Gastrocnemius medialis (tissue), 4 donors: ENCODE measurements around the gene FBXO2. TPM values are rescaled to one million over a fixed set of nuclear protein-coding genes. Genes with fewer than 3 reads are reported as not detected.
"Not testable (repeated sequence)": the region's sequence is repeated elsewhere in the genome, so short reads cannot be mapped to it uniquely, and the experiment has no call there.

Experiments used
- ATAC-seq, 2 donors: fragments of 150-250 bp; one replicate each; pipeline ENCODE4 v1.9.1; 2016
- DNase-seq, 2 donors: peaks; one replicate each; pipeline ENCODE4 v3.0.0-alpha.2; 2019
- H3K27ac ChIP-seq, 4 donors: fragments of 200-600 bp; sonication (generic); 1 replicate in 1 of 4; 2 replicates in 3 of 4; pipeline ENCODE4 v1.5.1; 2016 to 2018; ENCODE audit warnings: mild to moderate bottlenecking in 2 of 4, moderate library complexity in 1 of 4
- H3K27me3 ChIP-seq, 3 donors: fragments of 200-600 bp; sonication (generic) in 2 of 3; 1 replicate in 1 of 3; 2 replicates in 2 of 3; pipeline versions ENCODE4 v1.5.1 to v1.6.0; 2016 to 2019; ENCODE audit warnings: mild to moderate bottlenecking in 1 of 3, moderate library complexity in 1 of 3
- H3K36me3 ChIP-seq, 2 donors: fragments of 200-600 bp; sonication (generic) in 1 of 2; one replicate each; pipeline ENCODE4 v1.5.1; 2017 to 2018
- H3K4me1 ChIP-seq, 2 donors: fragments of 200-600 bp; sonication (generic) in 1 of 2; one replicate each; pipeline ENCODE4 v1.5.1; 2016 to 2017; ENCODE audit warnings: mild to moderate bottlenecking in 2 of 2
- H3K4me3 ChIP-seq, 4 donors: fragments of 200-600 bp; sonication (generic) in 3 of 4; 1 replicate in 1 of 4; 2 replicates in 3 of 4; pipeline ENCODE4 v1.5.1; 2016 to 2019; ENCODE audit warnings: mild to moderate bottlenecking in 2 of 4
- H3K9me3 ChIP-seq, 3 donors: fragments of 200-600 bp; sonication (generic) in 2 of 3; 1 replicate in 1 of 3; 2 replicates in 2 of 3; pipeline ENCODE4 v1.5.1; 2016 to 2019
- POLR2A ChIP-seq, 2 donors: fragments of 450-650 bp; IDR thresholded peaks; one replicate each; pipeline ENCODE4 v1.6.1; 2017; ENCODE audit warnings: antibody characterized with exemption in 2 of 2, mild to moderate bottlenecking in 2 of 2, moderate library complexity in 2 of 2
- in situ Hi-C, 4 donors: fragments of 200-750 bp; cut with MboI; loops; one replicate each; pipeline versions ENCODE4 v1.15.0 to v1.8.0; 2017; ENCODE audit warnings: low sequenced_read_pairs in 4 of 4
- intact Hi-C: fragments of 100-400 bp; cut with DNase I; formaldehyde crosslinking; loops from one replicate; pipeline ENCODE4 v1.15.1; 2023; ENCODE audit warnings: low total_unique reads
- total RNA-seq, 4 donors: library from RNA; depleted of rRNA; stranded (reverse); fragments of >200 nt; gene quantifications; one replicate each; pipeline versions ENCODE4 v1.1.0 to v1.2.3, GENCODE V29; 2016
- TF ChIP-seq, protein P1 (sequence below), 5 experiments: fragments of 450-650 bp in 3 of 5; fragments of 200-600 bp in 2 of 5; sonication (generic) in 2 of 5; IDR thresholded peaks in 4 of 5; conservative IDR thresholded peaks in 1 of 5; 1 replicate in 4 of 5; 2 replicates in 1 of 5; pipeline ENCODE4 v1.5.1; 2016 to 2019; ENCODE audit warnings: antibody characterized with exemption in 5 of 5, mild to moderate bottlenecking in 3 of 5, moderate library complexity in 3 of 5

FBXO2 gene
- total RNA-seq, 4 donors from 2014 or later, result 2.0 to 20.8 (median 4.8) TPM

DNA sequence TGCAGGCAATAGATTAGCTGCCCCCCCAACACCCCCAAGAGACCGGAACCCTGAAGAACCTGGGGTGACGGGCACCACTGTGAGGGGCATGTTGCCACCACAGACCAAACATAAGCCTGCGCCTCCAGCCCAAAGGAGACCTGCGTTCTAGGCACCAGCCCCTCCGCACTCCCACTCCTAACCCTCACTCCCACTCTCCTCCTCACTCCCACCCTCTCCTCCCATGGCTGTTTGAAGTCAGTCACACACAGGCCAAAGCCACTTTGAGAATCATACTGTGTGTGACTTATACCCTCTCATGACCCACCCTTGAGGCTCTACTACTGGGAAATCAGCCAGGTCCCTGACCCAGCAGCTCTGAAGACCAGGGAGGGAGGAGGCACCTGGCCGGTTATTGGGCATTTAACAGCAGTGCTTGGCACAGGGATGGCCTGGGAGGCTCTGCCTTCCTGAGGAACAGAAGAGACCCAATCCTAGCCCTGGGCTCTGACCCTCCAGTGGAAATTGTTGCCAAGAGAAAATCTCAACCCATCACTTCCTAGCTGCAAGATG is 43.5 kb downstream of the FBXO2 start:
- Histone ChIP-seq H3K27me3 (peaks cover 0 to 5% (median 0%) of the 10 kb centered on the region in 3 donors), H3K9me3 (no peaks in the 10 kb centered on the region), H3K4me1 (no peaks in the 10 kb centered on the region), H3K36me3 (no peaks in the 10 kb centered on the region), H3K27ac (no peak overlapping the region), H3K4me3 (no peak overlapping the region)
- ATAC-seq, result no peak
- in situ Hi-C loops (no loop called here), intact Hi-C loops (no loop called here)
- no peak for DNase-seq
- TF ChIP-seq POLR2A (IDR thresholded peaks at IDR 0.05), result no peak
- TF ChIP-seq, protein P1, sequence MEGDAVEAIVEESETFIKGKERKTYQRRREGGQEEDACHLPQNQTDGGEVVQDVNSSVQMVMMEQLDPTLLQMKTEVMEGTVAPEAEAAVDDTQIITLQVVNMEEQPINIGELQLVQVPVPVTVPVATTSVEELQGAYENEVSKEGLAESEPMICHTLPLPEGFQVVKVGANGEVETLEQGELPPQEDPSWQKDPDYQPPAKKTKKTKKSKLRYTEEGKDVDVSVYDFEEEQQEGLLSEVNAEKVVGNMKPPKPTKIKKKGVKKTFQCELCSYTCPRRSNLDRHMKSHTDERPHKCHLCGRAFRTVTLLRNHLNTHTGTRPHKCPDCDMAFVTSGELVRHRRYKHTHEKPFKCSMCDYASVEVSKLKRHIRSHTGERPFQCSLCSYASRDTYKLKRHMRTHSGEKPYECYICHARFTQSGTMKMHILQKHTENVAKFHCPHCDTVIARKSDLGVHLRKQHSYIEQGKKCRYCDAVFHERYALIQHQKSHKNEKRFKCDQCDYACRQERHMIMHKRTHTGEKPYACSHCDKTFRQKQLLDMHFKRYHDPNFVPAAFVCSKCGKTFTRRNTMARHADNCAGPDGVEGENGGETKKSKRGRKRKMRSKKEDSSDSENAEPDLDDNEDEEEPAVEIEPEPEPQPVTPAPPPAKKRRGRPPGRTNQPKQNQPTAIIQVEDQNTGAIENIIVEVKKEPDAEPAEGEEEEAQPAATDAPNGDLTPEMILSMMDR (IDR thresholded peaks at IDR 0.05 in 4 of 5, conservative IDR thresholded peaks at IDR 0.05 in 1 of 5), result no peak

DNA sequence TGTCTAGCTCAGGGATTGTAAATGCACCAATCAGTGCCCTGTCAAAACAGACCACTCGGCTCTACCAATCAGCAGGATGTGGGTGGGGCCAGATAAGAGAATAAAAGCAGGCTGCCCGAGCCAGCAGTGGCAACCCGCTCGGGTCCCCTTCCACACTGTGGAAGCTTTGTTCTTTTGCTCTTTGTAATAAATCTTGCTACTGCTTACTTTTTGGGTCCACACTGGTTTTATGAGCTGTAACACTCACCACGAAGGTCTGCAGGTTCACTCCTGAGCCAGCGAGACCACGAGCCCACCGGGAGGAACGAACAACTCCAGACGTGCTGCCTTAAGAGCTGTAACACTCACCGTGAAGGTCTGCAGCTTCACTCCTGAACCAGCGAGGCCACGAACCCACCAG is 44.9 kb downstream of the FBXO2 start:
- in situ Hi-C loops, H3K4me3 ChIP-seq, H3K4me1 ChIP-seq, ATAC-seq, H3K27ac ChIP-seq, H3K9me3 ChIP-seq, intact Hi-C loops, H3K36me3 ChIP-seq, H3K27me3 ChIP-seq, DNase-seq: not testable (repeated sequence)

DNA sequence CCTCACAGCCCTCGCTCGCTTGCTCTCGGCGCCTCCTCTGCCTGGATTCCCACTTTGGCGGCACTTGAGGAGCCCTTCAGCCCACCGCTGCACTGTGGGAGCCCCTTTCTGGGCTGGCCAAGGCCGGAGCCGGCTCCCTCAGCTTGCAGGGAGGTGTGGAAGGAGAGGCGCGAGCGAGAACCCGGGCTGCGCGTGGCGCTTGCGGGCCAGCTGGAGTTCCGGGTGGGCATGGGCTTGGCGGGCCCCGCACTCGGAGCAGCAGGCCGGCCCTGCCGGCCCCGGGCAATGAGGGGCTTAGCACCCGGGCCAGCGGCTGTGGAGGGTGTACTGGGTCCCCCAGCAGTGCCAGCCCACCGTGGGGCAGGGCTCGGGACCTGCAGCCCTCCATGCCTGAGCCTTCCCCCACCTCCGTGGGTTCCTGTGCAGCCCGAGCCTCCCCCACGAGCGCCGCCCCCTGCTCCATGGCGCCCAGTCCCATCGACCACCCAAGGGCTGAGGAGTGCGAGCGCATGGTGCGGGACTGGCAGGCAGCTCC is 45.6 kb downstream of the FBXO2 start:
- H3K27me3 ChIP-seq, H3K4me3 ChIP-seq, DNase-seq, in situ Hi-C loops, intact Hi-C loops, H3K4me1 ChIP-seq, H3K9me3 ChIP-seq, ATAC-seq, H3K36me3 ChIP-seq, H3K27ac ChIP-seq: not testable (repeated sequence)

DNA sequence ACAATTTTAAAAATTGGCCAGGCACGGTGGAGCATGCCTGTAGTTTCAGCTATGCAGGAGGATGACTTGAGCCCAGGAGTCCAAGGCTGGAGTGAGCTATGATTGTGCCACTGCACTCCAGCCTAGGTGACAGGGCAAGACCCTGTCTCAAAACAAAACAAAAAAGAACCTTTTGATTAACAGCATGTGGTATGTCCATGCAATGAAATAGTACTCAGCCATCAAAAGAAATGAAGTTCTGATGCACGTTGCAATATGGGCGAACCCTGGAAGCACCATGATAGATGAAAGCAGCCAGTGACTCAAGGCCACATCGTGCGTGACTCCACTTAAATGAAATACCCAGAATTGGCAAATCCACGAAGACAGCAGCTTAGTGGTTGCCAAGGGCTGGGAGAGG is 47.5 kb downstream of the FBXO2 start:
- intact Hi-C loops, result no loop called here
- in situ Hi-C loops, result no loop called here
- Histone ChIP-seq H3K4me3 (no peak overlapping the region), H3K9me3 (no peaks in the 10 kb centered on the region), H3K27ac (no peak overlapping the region), H3K36me3 (no peaks in the 10 kb centered on the region), H3K4me1 (no peaks in the 10 kb centered on the region), H3K27me3 (peaks cover 0 to 6% (median 0%) of the 10 kb centered on the region in 3 donors)
- DNase-seq (no peak), ATAC-seq (no peak)
- no peak for TF ChIP-seq POLR2A (IDR thresholded peaks at IDR 0.05)
- TF ChIP-seq, protein P1 (IDR thresholded peaks at IDR 0.05 in 4 of 5, conservative IDR thresholded peaks at IDR 0.05 in 1 of 5), result no peak

- ATAC-seq (no peak), DNase-seq (no peak)
- Histone ChIP-seq H3K4me1 (no peaks in the 10 kb centered on the region), H3K36me3 (no peaks in the 10 kb centered on the region), H3K9me3 (no peaks in the 10 kb centered on the region), H3K27ac (no peak overlapping the region), H3K27me3 (peaks cover 0 to 9% (median 9%) of the 10 kb centered on the region in 3 donors), H3K4me3 (no peak overlapping the region)
- TF ChIP-seq, protein P1 (IDR thresholded peaks at IDR 0.05 in 4 of 5, conservative IDR thresholded peaks at IDR 0.05 in 1 of 5), result no peak
- no peak for TF ChIP-seq POLR2A (IDR thresholded peaks at IDR 0.05)
- intact Hi-C loops (no loop called here), in situ Hi-C loops (no loop called here)
Observed at GRCh38 chr1:11602981-11603380, 51.2 kb downstream of the FBXO2 start.

DNA sequence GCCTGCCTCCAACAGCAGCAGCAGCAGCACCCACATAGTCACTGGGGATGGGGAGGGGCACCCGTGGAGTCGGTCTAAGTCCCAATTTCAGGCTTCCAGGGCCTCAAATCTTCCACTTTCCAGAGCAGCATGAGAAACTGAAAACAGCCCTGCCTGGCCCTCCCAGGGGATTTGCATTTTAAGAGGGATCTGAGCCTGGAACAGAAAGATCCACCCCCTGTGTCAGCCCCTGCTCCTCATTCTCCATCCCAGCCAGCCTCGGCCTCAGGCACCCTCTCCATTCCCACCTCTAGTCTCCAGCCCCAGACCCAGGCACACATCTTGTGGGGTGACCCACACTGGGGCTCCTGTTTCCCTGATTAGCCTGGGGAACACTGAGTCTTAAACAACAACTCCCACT is 51.8 kb downstream of the FBXO2 start:
- Histone ChIP-seq H3K27me3 (peaks cover 0 to 12% (median 9%) of the 10 kb centered on the region in 3 donors), H3K36me3 (no peaks in the 10 kb centered on the region), H3K4me3 (no peak overlapping the region), H3K27ac (no peak overlapping the region), H3K4me1 (no peaks in the 10 kb centered on the region), H3K9me3 (no peaks in the 10 kb centered on the region)
- TF ChIP-seq POLR2A (IDR thresholded peaks at IDR 0.05), result no peak
- TF ChIP-seq, protein P1 (IDR thresholded peaks at IDR 0.05 in 4 of 5, conservative IDR thresholded peaks at IDR 0.05 in 1 of 5), result no peak
- DNase-seq (no peak), ATAC-seq (no peak)
- intact Hi-C loops (no loop called here), in situ Hi-C loops (no loop called here)
